Ovary (tissue), 3 donors: ENCODE measurements around the gene PTF1A.

Experiments used
- CTCF ChIP-seq, 3 donors: fragments of 450-650 bp in 2 of 3; fragments of 200-600 bp in 1 of 3; IDR thresholded peaks; one replicate each; pipeline versions ENCODE4 v1.5.1 to v1.8.0; 2016 to 2022; ENCODE audit warnings: antibody characterized with exemption in 3 of 3, mild to moderate bottlenecking in 1 of 3
- EP300 ChIP-seq: sonication (generic); formaldehyde crosslinking; IDR thresholded peaks from one replicate; pipeline ENCODE4 v1.6.1; 2017; ENCODE audit warnings: antibody characterized with exemption
- donor health status: DM: no; HTN: no; CAD: no.

- TF ChIP-seq CTCF (IDR thresholded peaks at IDR 0.05) (no peak), EP300 (no peak)
Measured at GRCh38 chr10:23191764-23192711, at the start of gene PTF1A.
